Nephron progenitor cell (in vitro differentiated cells): Measurements from ENCODE around the gene CCNJL.
A peak's percentile ranks its signal among the peaks of the same experiment; 100 is the strongest.

ENCODE experiments used
- DNase-seq: peaks from one replicate; pipeline ENCODE4 v3.0.0; 2021
- H3K27ac Mint-ChIP-seq: 2 replicates; pipeline ENCODE4 v1.8.0; 2021; ENCODE audit warnings: mild to moderate bottlenecking, moderate library complexity, mixed read lengths
- H3K27me3 Mint-ChIP-seq: 2 replicates; pipeline ENCODE4 v1.8.0; 2021; ENCODE audit warnings: mild to moderate bottlenecking, low read depth, mixed read lengths; ENCODE audit not compliant: poor library complexity
- H3K36me3 Mint-ChIP-seq: 2 replicates; pipeline ENCODE4 v1.8.0; 2021; ENCODE audit warnings: low read depth, mixed read lengths
- H3K4me1 Mint-ChIP-seq: 2 replicates; pipeline ENCODE4 v1.8.0; 2021; ENCODE audit warnings: mixed read lengths
- H3K4me3 Mint-ChIP-seq: 2 replicates; pipeline ENCODE4 v1.8.0; 2021; ENCODE audit warnings: mild to moderate bottlenecking, moderate library complexity, mixed read lengths
- H3K9me3 Mint-ChIP-seq: 2 replicates; pipeline ENCODE4 v1.8.0; 2021; ENCODE audit warnings: mild to moderate bottlenecking, moderate library complexity, mixed read lengths
- CTCF ChIP-seq: fragments of 200-600 bp; sonication (generic); IDR thresholded peaks from 2 replicates; pipeline ENCODE4 v1.5.0; 2021; ENCODE audit warnings: antibody characterized with exemption

CCNJL gene

DNA sequence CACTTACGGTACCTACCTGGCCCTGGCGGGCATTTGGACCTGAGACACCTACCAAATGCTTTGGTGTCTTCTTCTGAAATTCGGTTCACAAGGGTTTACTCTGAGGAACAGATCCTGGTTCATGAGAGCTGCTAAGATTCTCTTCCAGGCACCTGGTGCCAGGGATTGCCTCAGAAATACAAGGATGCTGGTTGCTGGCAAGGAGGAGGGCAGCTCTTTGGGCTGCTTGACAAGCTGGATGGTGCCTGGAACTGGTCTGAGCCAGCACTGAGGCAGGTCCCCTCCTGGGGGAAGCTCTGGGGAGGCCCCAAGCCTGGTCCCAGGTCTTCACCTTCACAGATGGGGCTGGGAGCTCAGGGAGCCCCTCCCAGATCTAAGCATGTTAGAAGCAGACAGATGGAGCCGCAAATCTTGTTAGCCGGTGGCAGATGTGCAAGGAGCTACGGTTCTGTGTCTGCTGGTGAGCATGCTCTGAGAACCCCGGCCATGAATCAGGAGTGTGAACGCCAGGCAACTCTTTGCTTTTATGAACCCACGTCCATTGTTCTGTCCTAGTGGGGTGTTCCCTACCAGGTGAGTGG lies 66.8 kb downstream of the CCNJL start:
- Mint-ChIP-seq H3K9me3 (no peaks in the 10 kb centered on the region), H3K4me1 (peaks cover 37% of the 10 kb centered on the region), H3K27me3 (peaks cover 3% of the 10 kb centered on the region), H3K36me3 (peaks cover 4% of the 10 kb centered on the region), H3K27ac (peak overlapping the region; percentile 84), H3K4me3 (no peak overlapping the region)
- TF ChIP-seq CTCF: no peak
- DNase-seq: peak; percentile 16

GRCh38 chr5:160242145-160242544 lies 70.2 kb downstream of the CCNJL start:
- H3K27me3 Mint-ChIP-seq: peaks cover 8% of the 10 kb centered on the region
- no peak for DNase-seq
- peaks cover 56% of the 10 kb centered on the region for H3K4me1 Mint-ChIP-seq
- no peak overlapping the region for H3K4me3 Mint-ChIP-seq
- H3K9me3 Mint-ChIP-seq: no peaks in the 10 kb centered on the region
- no peak overlapping the region for H3K27ac Mint-ChIP-seq
- TF ChIP-seq CTCF: no peak
- H3K36me3 Mint-ChIP-seq: no peaks in the 10 kb centered on the region

GRCh38 chr5:160240350-160240749 lies 72.0 kb downstream of the CCNJL start:
- Mint-ChIP-seq H3K36me3 (no peaks in the 10 kb centered on the region), H3K4me3 (peak overlapping the region; percentile 44), H3K4me1 (peaks cover 51% of the 10 kb centered on the region), H3K9me3 (peaks cover 1% of the 10 kb centered on the region), H3K27me3 (peaks cover 8% of the 10 kb centered on the region), H3K27ac (peak overlapping the region; percentile 21)
- no peak for TF ChIP-seq CTCF
- DNase-seq: peak; percentile 15

- Mint-ChIP-seq H3K36me3 (no peaks in the 10 kb centered on the region), H3K27ac (no peak overlapping the region), H3K27me3 (peaks cover 6% of the 10 kb centered on the region), H3K4me1 (peaks cover 41% of the 10 kb centered on the region), H3K4me3 (no peak overlapping the region), H3K9me3 (peaks cover 15% of the 10 kb centered on the region)
- no peak for DNase-seq
- TF ChIP-seq CTCF: no peak
Measured at GRCh38 chr5:160237571-160238093, 74.7 kb downstream of the CCNJL start.

DNA sequence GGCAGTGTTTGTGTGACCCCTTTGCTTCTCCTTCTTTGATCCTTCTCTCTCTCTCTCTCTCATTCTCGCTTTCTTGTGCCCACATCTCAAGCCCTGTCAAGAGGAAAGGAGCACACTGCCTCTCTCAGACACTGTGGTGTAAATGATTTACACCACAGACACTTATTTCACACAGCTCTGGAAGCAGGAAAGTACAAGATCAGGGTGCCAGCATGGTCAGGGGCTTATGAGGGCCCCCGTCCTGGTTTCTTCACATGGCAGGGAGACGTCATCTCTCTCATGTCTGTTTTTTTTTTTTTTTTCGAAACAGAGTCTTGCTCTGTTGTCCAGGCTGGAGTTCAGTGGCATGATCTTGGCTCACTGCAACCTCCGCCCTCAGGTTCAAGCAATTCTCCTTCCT lies 76.6 kb downstream of the CCNJL start:
- H3K36me3 Mint-ChIP-seq: no peaks in the 10 kb centered on the region
- peak overlapping the region; percentile 88 for H3K27ac Mint-ChIP-seq
- peaks cover 15% of the 10 kb centered on the region for H3K9me3 Mint-ChIP-seq
- no peak for DNase-seq
- H3K27me3 Mint-ChIP-seq: peaks cover 4% of the 10 kb centered on the region
- H3K4me1 Mint-ChIP-seq: peaks cover 32% of the 10 kb centered on the region
- H3K4me3 Mint-ChIP-seq: no peak overlapping the region
- no peak for TF ChIP-seq CTCF

DNA sequence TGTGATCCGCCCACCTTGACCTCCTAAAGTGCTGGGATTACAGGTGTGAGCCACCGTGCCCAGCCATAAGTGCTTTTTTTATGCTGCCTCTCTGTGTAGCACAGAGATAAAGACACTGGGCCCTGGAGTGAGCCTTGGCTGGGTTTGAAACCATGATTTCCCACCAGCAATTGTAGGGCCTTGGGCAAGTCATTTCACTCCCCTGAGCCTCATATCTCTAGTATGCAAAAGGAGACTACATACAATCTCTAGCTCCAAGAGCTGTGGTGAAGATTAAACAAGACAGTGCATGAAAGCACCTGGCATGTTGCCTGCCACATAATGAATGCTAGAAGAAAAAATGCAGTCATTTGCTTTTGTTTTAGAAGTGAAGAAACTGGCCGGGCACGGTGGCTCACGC lies 79.1 kb downstream of the CCNJL start:
- Mint-ChIP-seq H3K27me3 (peaks cover 4% of the 10 kb centered on the region), H3K4me3 (no peak overlapping the region), H3K4me1 (peaks cover 16% of the 10 kb centered on the region), H3K36me3 (no peaks in the 10 kb centered on the region), H3K9me3 (peaks cover 15% of the 10 kb centered on the region), H3K27ac (no peak overlapping the region)
- DNase-seq: no peak
- no peak for TF ChIP-seq CTCF
